Keratinocyte (primary cell): ENCODE measurements around the gene CUL3.

Experiments used
- CTCF ChIP-seq, 3 experiments: IDR thresholded peaks in 1 of 3; conservative IDR thresholded peaks in 1 of 3; optimal IDR thresholded peaks in 1 of 3; 2 replicates in 2 of 3; 3 replicates in 1 of 3; pipeline versions ENCODE3 to v1.5.1; 2011; ENCODE audit warnings: low read length in 3 of 3, mild to moderate bottlenecking in 3 of 3, moderate library complexity in 2 of 3, control low read depth in 1 of 3, inconsistent platforms in 1 of 3; ENCODE audit not compliant: insufficient read depth in 2 of 3; ENCODE audit errors: extremely low read depth in 1 of 3
- EZH2 ChIP-seq: IDR thresholded peaks from one replicate; pipeline ENCODE4 v1.6.1; 2012; ENCODE audit warnings: inconsistent platforms, mild to moderate bottlenecking, low read length, moderate library complexity

- TF ChIP-seq CTCF (optimal IDR thresholded peaks at IDR 0.05 in 1 of 3, IDR thresholded peaks at IDR 0.05 in 1 of 3, conservative IDR thresholded peaks at IDR 0.05 in 1 of 3; ENCODE audit: extremely low read depth in 1 of 3, insufficient read depth in 2 of 3, low read length in 3 of 3) = no peak
- TF ChIP-seq EZH2 = no peak
These were observed 156.2 kb downstream of the CUL3 start for GRCh38 chr2:224428787-224429440.
